Measurements from ENCODE around the gene KIAA1210. TPM values are rescaled to one million over a fixed set of nuclear protein-coding genes. Genes with fewer than 3 reads are reported as not detected.

KIAA1210 gene
- total RNA-seq, 4 donors from 2014 or later, result not detected

DNA sequence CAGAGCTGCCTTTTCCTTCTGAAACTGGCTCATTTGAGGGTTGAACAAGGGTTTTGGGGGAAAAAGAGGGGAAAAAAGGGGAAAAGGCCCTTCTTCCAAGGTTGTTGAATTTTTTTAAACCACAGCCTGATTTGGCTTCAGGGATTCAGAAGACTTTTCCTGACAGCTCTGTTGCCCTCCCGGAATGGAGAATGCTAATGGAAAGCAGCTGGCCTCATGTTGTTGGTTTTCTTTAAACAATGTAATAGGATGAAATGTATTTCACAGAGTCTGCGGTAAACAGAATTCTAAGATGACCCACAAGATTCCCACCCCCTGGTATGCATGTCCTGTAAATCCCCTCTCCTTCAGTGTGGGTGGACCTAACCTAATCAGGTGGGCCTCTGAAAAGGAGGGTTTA is 3.3 kb upstream of the KIAA1210 start:
- TF ChIP-seq, protein P1, sequence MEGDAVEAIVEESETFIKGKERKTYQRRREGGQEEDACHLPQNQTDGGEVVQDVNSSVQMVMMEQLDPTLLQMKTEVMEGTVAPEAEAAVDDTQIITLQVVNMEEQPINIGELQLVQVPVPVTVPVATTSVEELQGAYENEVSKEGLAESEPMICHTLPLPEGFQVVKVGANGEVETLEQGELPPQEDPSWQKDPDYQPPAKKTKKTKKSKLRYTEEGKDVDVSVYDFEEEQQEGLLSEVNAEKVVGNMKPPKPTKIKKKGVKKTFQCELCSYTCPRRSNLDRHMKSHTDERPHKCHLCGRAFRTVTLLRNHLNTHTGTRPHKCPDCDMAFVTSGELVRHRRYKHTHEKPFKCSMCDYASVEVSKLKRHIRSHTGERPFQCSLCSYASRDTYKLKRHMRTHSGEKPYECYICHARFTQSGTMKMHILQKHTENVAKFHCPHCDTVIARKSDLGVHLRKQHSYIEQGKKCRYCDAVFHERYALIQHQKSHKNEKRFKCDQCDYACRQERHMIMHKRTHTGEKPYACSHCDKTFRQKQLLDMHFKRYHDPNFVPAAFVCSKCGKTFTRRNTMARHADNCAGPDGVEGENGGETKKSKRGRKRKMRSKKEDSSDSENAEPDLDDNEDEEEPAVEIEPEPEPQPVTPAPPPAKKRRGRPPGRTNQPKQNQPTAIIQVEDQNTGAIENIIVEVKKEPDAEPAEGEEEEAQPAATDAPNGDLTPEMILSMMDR (IDR thresholded peaks at IDR 0.05 in 4 of 5, conservative IDR thresholded peaks at IDR 0.05 in 1 of 5), result no peak
- TF ChIP-seq POLR2A (IDR thresholded peaks at IDR 0.05), result no peak
- Histone ChIP-seq H3K4me3 (no peak overlapping the region), H3K9me3 (no peaks in the 10 kb centered on the region), H3K27ac (no peak overlapping the region), H3K4me1 (no peaks in the 10 kb centered on the region), H3K27me3 (no peaks in the 10 kb centered on the region), H3K36me3 (no peaks in the 10 kb centered on the region)
- ATAC-seq (no peak), DNase-seq (no peak)
- in situ Hi-C loops (cut with MboI; ENCODE audit: low sequenced_read_pairs in 4 of 4) (no loop called here), intact Hi-C loops (cut with DNase I; ENCODE audit: low total_unique reads) (no loop called here)

DNA sequence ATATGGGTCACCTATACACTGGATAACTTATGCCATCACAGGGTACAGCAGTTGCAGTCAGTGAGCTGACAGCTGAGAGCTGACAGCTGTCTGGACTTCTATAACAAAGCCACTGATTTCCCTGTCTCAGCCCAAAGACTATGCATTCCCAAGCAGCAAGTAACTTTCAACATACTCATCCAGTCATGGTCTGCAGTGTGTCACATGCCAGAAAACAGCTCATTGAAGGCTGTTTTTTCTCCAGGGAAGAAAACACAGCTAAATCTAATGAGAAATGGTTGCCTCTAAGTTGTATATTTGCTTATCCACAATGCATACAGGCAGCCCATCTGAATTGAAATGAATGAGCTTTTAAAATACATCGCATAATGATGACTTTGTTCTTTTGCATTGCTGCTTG is 6.3 kb downstream of the KIAA1210 start:
- TF ChIP-seq POLR2A (IDR thresholded peaks at IDR 0.05), result no peak
- TF ChIP-seq, protein P1 (IDR thresholded peaks at IDR 0.05 in 4 of 5, conservative IDR thresholded peaks at IDR 0.05 in 1 of 5), result no peak
- Histone ChIP-seq H3K27me3 (no peaks in the 10 kb centered on the region), H3K27ac (no peak overlapping the region), H3K9me3 (no peaks in the 10 kb centered on the region), H3K4me3 (no peak overlapping the region), H3K36me3 (no peaks in the 10 kb centered on the region), H3K4me1 (no peaks in the 10 kb centered on the region)
- in situ Hi-C loops (cut with MboI; ENCODE audit: low sequenced_read_pairs in 4 of 4) (no loop called here), intact Hi-C loops (cut with DNase I; ENCODE audit: low total_unique reads) (no loop called here)
- ATAC-seq (no peak), DNase-seq (no peak)

DNA sequence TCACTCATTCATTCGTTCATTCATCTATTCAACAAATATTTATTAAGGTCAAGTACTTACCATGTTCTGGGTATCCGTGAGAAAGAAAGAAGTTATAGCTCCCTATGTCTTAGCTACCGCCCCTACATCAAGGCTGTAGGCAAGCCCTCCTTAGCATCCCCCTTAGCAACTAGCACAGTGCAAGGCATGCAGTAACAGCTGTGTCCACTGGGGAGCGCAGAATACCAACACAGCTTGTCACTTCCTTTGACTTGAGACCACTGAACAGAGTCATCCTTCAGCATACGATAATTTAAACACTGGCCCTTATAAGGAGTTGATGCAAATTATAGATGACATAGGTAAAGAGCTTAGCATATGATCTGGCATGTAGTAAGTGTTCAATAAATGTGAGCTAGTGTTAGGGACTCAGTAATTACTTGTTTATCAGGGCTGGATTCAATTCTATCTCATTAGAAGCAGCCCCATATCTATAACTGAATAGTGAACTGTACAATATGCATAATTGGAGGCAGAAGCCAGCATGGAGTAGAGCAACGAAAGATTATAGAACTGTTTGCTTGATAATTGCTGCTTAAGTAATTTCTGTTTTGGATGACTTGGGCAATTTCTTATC is 8.7 kb downstream of the KIAA1210 start:
- Histone ChIP-seq H3K36me3 (no peaks in the 10 kb centered on the region), H3K9me3 (no peaks in the 10 kb centered on the region), H3K4me3 (no peak overlapping the region), H3K27me3 (no peaks in the 10 kb centered on the region), H3K4me1 (no peaks in the 10 kb centered on the region), H3K27ac (no peak overlapping the region)
- DNase-seq (peak in 1 of 2 donors; percentile 13), ATAC-seq (no peak)
- intact Hi-C loops (cut with DNase I; ENCODE audit: low total_unique reads), result loop anchor here (10.0 kb wide), 1 partner anchor 146 kb away; no protein-coding TSS in a partner anchor
- no peak for TF ChIP-seq POLR2A (IDR thresholded peaks at IDR 0.05)
- TF ChIP-seq, protein P1 (IDR thresholded peaks at IDR 0.05 in 4 of 5, conservative IDR thresholded peaks at IDR 0.05 in 1 of 5), result peak in 4 of 5 experiments; percentile 40 to 65 (median 45)
- in situ Hi-C loops (cut with MboI; ENCODE audit: low sequenced_read_pairs in 4 of 4), result no loop called here

GRCh38 chrX:119107206-119107605 is 20.4 kb downstream of the KIAA1210 start:
- Histone ChIP-seq H3K9me3 (no peaks in the 10 kb centered on the region), H3K27me3 (no peaks in the 10 kb centered on the region), H3K4me3 (no peak overlapping the region), H3K4me1 (no peaks in the 10 kb centered on the region), H3K36me3 (no peaks in the 10 kb centered on the region), H3K27ac (no peak overlapping the region)
- intact Hi-C loops (cut with DNase I; ENCODE audit: low total_unique reads) (no loop called here), in situ Hi-C loops (cut with MboI; ENCODE audit: low sequenced_read_pairs in 4 of 4) (no loop called here)
- TF ChIP-seq, protein P1 (IDR thresholded peaks at IDR 0.05 in 4 of 5, conservative IDR thresholded peaks at IDR 0.05 in 1 of 5), result no peak
- no peak for TF ChIP-seq POLR2A (IDR thresholded peaks at IDR 0.05)
- ATAC-seq (no peak), DNase-seq (no peak)

- H3K9me3 ChIP-seq, result no peaks in the 10 kb centered on the region
- no peak for ATAC-seq
- no peak overlapping the region for H3K27ac ChIP-seq
- no peak for DNase-seq
- intact Hi-C loops (cut with DNase I; ENCODE audit: low total_unique reads), result loop anchor here (1.0 kb wide), 1 partner anchor 17 kb away; no protein-coding TSS in a partner anchor
- no peaks in the 10 kb centered on the region for H3K27me3 ChIP-seq
- H3K4me1 ChIP-seq, result no peaks in the 10 kb centered on the region
- TF ChIP-seq POLR2A (IDR thresholded peaks at IDR 0.05), result no peak
- TF ChIP-seq, protein P1 (IDR thresholded peaks at IDR 0.05 in 4 of 5, conservative IDR thresholded peaks at IDR 0.05 in 1 of 5), result no peak
- H3K36me3 ChIP-seq, result no peaks in the 10 kb centered on the region
- H3K4me3 ChIP-seq, result no peak overlapping the region
- in situ Hi-C loops (cut with MboI; ENCODE audit: low sequenced_read_pairs in 4 of 4), result no loop called here
Observed at GRCh38 chrX:119105826-119106225, 21.8 kb downstream of the KIAA1210 start.

All from gastrocnemius medialis (tissue), 4 donors.